ENCODE measurements around the gene PIGN.

PIGN gene

GRCh38 chr18:62186774-62187542 is at the start of gene PIGN, which contains the start of gene RELCH:
TSS of gene PIGN (minus strand) at chr18:62187056. CDS start at chr18:62161353, 25,703 bp downstream.
TSS of gene RELCH (plus strand) at chr18:62187255. CDS start at chr18:62187506, 251 bp downstream.
- no peak for TF ChIP-seq CTCF (conservative IDR thresholded peaks at IDR 0.05; ENCODE audit: low read length)
- peak; percentile 98 for DNase-seq (ENCODE audit: low read depth)
- H3K4me3 ChIP-seq (ENCODE audit: low read length) = peak within 1 kb of the TSS; percentile 98

- DNase-seq (ENCODE audit: low read depth) = no peak
- no peak overlapping the region for H3K4me3 ChIP-seq (ENCODE audit: low read length)
- TF ChIP-seq CTCF (conservative IDR thresholded peaks at IDR 0.05; ENCODE audit: low read length) = no peak
Measured at GRCh38 chr18:62236252-62236651, 49.4 kb upstream of the PIGN start.

GRCh38 chr18:62226047-62226446 is 39.2 kb upstream of the PIGN start:
- no peak for DNase-seq (ENCODE audit: low read depth)
- TF ChIP-seq CTCF (conservative IDR thresholded peaks at IDR 0.05; ENCODE audit: low read length) = no peak
- H3K4me3 ChIP-seq (ENCODE audit: low read length) = no peak overlapping the region

- no peak for DNase-seq (ENCODE audit: low read depth)
- H3K4me3 ChIP-seq (ENCODE audit: low read length) = no peak overlapping the region
- no peak for TF ChIP-seq CTCF (conservative IDR thresholded peaks at IDR 0.05; ENCODE audit: low read length)
Measured at GRCh38 chr18:62224229-62224628, 37.4 kb upstream of the PIGN start.

GRCh38 chr18:62214790-62215189 is 27.9 kb upstream of the PIGN start:
- H3K4me3 ChIP-seq (ENCODE audit: low read length) = no peak overlapping the region
- no peak for TF ChIP-seq CTCF (conservative IDR thresholded peaks at IDR 0.05; ENCODE audit: low read length)

GRCh38 chr18:62211325-62211828 is 24.5 kb upstream of the PIGN start:
- H3K4me3 ChIP-seq (ENCODE audit: low read length) = no peak overlapping the region
- no peak for TF ChIP-seq CTCF (conservative IDR thresholded peaks at IDR 0.05; ENCODE audit: low read length)
- DNase-seq (ENCODE audit: low read depth) = no peak

More at GRCh38 chr18:62214790-62215189, 27.9 kb upstream of the PIGN start:
- no peak for DNase-seq (ENCODE audit: low read depth)

GRCh38 chr18:62210138-62210537 is 23.3 kb upstream of the PIGN start:
- DNase-seq (ENCODE audit: low read depth) = no peak
- TF ChIP-seq CTCF (conservative IDR thresholded peaks at IDR 0.05; ENCODE audit: low read length) = no peak
- no peak overlapping the region for H3K4me3 ChIP-seq (ENCODE audit: low read length)

All from AG10803 (cell line).